Activated naive CD8-positive, alpha-beta T cell treated with anti-CD3 and anti-CD28 coated beads, Interleukin-2, amount 50 U/mL, for 24 hours (primary cell): ENCODE results near the gene KLHL6.
"Not testable (repeated sequence)": the region's sequence is repeated elsewhere in the genome, so short reads cannot be mapped to it uniquely, and the experiment has no call there.

ENCODE experiments used
- ATAC-seq: fragments of 150-1000 bp; cut with Tn5 transposase; one replicate; pipeline ENCODE4 v1.10.0; 2021
- DNase-seq: peaks from one replicate; pipeline ENCODE4 v3.0.0; 2021
- H3K27ac Mint-ChIP-seq: one replicate; pipeline ENCODE4 v1.8.0; 2021; ENCODE audit warnings: mild to moderate bottlenecking, mixed read lengths
- H3K27me3 Mint-ChIP-seq: one replicate; pipeline ENCODE4 v1.8.0; 2021; ENCODE audit warnings: mixed read lengths
- H3K36me3 Mint-ChIP-seq: one replicate; pipeline ENCODE4 v1.8.0; 2021; ENCODE audit warnings: low read depth, mixed read lengths
- H3K4me1 Mint-ChIP-seq: one replicate; pipeline ENCODE4 v1.8.0; 2021; ENCODE audit warnings: mixed read lengths
- H3K4me3 Mint-ChIP-seq: one replicate; pipeline ENCODE4 v1.8.0; 2021; ENCODE audit warnings: mild to moderate bottlenecking, moderate library complexity, mixed read lengths
- H3K9me3 Mint-ChIP-seq: one replicate; pipeline ENCODE4 v1.8.0; 2021; ENCODE audit warnings: mixed read lengths

KLHL6 gene

GRCh38 chr3:183579967-183580900 lies 24.7 kb upstream of the KLHL6 start:
- no peak for ATAC-seq
- Mint-ChIP-seq H3K4me1 (peaks cover 11% of the 10 kb centered on the region), H3K27me3 (no peaks in the 10 kb centered on the region), H3K27ac (no peak overlapping the region), H3K9me3 (no peaks in the 10 kb centered on the region), H3K36me3 (no peaks in the 10 kb centered on the region), H3K4me3 (no peak overlapping the region)
- no peak for DNase-seq

GRCh38 chr3:183578179-183578578 lies 22.7 kb upstream of the KLHL6 start:
- H3K4me3 Mint-ChIP-seq, result no peak overlapping the region
- no peaks in the 10 kb centered on the region for H3K9me3 Mint-ChIP-seq
- no peak overlapping the region for H3K27ac Mint-ChIP-seq
- H3K27me3 Mint-ChIP-seq, result no peaks in the 10 kb centered on the region
- ATAC-seq, result no peak
- DNase-seq, result no peak
- H3K36me3 Mint-ChIP-seq, result no peaks in the 10 kb centered on the region
- H3K4me1 Mint-ChIP-seq, result peaks cover 11% of the 10 kb centered on the region

GRCh38 chr3:183577346-183577745 lies 21.8 kb upstream of the KLHL6 start:
- Mint-ChIP-seq H3K4me3 (no peak overlapping the region), H3K4me1 (peaks cover 11% of the 10 kb centered on the region), H3K27ac (no peak overlapping the region), H3K9me3 (no peaks in the 10 kb centered on the region), H3K27me3 (no peaks in the 10 kb centered on the region), H3K36me3 (no peaks in the 10 kb centered on the region)
- DNase-seq (no peak), ATAC-seq (no peak)

DNA sequence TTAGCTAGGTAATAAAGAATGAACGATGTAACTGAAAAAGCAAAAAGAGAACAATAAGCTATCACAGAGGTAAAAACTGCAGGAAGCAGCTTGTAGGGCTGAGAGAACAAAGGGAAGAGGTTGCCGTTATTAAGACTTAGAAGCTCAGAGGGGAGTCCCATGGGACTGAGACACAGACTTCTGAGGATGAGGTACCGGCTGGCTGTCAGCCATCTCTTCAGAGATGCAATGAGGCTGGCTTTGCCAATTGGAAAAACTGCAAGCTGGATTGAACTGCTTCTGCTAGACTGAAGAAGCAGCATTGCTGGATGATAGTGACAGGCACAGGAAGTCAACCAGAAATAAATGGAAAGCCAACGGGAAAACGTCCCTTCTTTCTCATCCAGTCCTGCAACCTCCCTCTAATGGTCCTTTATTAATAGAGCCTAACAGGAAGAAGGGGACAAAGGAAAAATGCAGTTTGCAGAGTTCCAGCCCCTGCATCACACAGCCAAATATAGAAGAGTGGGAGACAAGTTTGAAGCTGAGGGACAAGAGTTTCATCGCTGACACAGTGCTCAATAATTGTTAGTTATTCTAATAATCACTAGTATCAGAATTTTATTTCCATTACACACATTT lies 21.1 kb upstream of the KLHL6 start:
- Mint-ChIP-seq H3K4me1 (peaks cover 11% of the 10 kb centered on the region), H3K4me3 (no peak overlapping the region), H3K27me3 (no peaks in the 10 kb centered on the region)

DNA sequence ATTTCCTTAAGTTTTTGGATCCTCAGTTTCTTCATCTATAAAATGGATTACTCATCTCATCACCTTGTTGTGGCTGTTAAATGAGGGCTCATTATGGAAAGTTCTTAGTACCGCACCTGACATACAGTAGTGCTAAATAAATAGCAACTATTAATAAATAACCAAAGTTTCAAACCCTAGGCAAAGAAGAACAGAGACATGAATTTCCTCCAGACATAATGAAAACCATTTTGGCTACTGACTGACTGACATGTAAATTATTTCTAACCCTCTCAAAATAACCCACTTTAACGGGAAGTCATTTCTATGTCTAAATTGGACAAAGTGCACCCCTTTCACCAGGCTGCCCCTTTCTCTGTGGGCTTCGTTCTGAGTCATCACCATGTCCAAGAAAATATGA lies 17.4 kb upstream of the KLHL6 start:
- Mint-ChIP-seq H3K27ac (no peak overlapping the region), H3K27me3 (peaks cover 4% of the 10 kb centered on the region), H3K36me3 (no peaks in the 10 kb centered on the region), H3K9me3 (no peaks in the 10 kb centered on the region), H3K4me3 (no peak overlapping the region), H3K4me1 (peaks cover 5% of the 10 kb centered on the region)
- no peak for ATAC-seq
- no peak for DNase-seq

More for the DNA sequence above, 21.1 kb upstream of the KLHL6 start:
- no peaks in the 10 kb centered on the region for H3K9me3 Mint-ChIP-seq
- no peaks in the 10 kb centered on the region for H3K36me3 Mint-ChIP-seq
- ATAC-seq (no peak), DNase-seq (no peak)
- H3K27ac Mint-ChIP-seq, result no peak overlapping the region

- not testable (repeated sequence) for H3K36me3 Mint-ChIP-seq, H3K27me3 Mint-ChIP-seq, H3K9me3 Mint-ChIP-seq, ATAC-seq, DNase-seq, H3K27ac Mint-ChIP-seq, H3K4me1 Mint-ChIP-seq, H3K4me3 Mint-ChIP-seq
Measured at GRCh38 chr3:183570191-183570590, 14.7 kb upstream of the KLHL6 start.

DNA sequence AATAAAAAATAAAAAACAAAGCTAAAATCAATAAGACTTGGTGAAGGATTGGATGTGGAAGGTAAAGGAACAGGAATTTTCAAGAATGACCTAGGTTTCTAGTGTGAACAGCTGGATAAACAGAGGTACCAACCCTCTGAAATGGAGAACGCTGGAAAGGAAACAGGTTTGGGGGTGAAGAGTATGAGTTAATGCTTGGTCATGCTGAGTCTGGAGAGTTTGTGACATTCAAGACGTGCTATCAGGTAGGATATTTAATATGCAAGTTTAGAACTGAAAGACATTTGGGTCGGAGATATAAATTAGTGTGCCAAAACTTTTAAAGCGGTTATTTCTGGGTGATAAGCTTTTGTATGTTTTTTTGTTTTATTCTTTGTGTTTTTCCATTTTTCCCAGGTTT lies 11.4 kb upstream of the KLHL6 start:
- ATAC-seq (no peak), DNase-seq (no peak)
- peaks cover 8% of the 10 kb centered on the region for H3K4me1 Mint-ChIP-seq
- no peaks in the 10 kb centered on the region for H3K36me3 Mint-ChIP-seq
- H3K27me3 Mint-ChIP-seq, result peaks cover 4% of the 10 kb centered on the region
- H3K4me3 Mint-ChIP-seq, result no peak overlapping the region
- no peaks in the 10 kb centered on the region for H3K9me3 Mint-ChIP-seq
- no peak overlapping the region for H3K27ac Mint-ChIP-seq

DNA sequence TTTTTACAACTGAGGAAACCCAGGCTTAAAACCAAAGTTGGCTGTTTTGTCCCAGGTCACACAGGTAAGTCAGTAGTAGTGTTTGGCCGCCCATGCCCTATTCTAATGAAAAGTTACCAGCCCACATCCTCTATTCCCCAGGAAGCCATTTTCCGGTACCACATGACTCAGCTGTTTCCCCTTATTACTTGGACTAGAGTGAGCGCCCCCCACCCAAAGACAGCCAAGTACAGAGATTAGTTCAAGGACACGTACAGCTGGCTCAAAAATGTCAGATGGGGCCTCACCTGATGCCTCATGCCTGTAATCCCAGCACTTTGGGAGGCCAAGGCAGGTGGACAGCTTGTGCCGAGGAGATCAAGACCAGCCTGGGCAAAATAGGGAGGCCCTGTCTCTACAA lies 8.5 kb upstream of the KLHL6 start:
- ATAC-seq, result no peak
- Mint-ChIP-seq H3K9me3 (no peaks in the 10 kb centered on the region), H3K4me3 (no peak overlapping the region)

DNA sequence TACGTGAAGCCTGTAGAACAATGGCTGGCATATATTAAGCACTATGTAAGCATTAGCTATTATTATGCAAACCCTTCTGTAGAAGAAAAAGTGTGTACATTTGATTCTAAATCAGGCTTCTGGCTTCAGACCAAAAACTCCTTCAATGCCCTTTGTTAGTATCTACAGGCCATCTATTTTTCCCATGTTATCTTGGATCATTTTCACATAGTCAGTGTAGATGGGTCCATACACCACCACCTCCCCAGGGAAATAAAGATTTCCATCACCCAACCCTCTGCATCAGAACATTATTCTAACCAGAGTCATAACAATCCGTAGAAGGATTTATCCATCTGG lies 8.0 kb upstream of the KLHL6 start:
- H3K27ac Mint-ChIP-seq, result no peak overlapping the region
- no peaks in the 10 kb centered on the region for H3K9me3 Mint-ChIP-seq
- DNase-seq (no peak), ATAC-seq (no peak)
- no peaks in the 10 kb centered on the region for H3K36me3 Mint-ChIP-seq
- no peak overlapping the region for H3K4me3 Mint-ChIP-seq
- peaks cover 11% of the 10 kb centered on the region for H3K4me1 Mint-ChIP-seq
- H3K27me3 Mint-ChIP-seq, result no peaks in the 10 kb centered on the region

More for the DNA sequence above, 8.5 kb upstream of the KLHL6 start:
- no peak overlapping the region for H3K27ac Mint-ChIP-seq
- DNase-seq, result no peak
- H3K27me3 Mint-ChIP-seq, result no peaks in the 10 kb centered on the region
- H3K36me3 Mint-ChIP-seq, result no peaks in the 10 kb centered on the region
- H3K4me1 Mint-ChIP-seq, result peaks cover 8% of the 10 kb centered on the region

GRCh38 chr3:183560607-183561006 lies 5.1 kb upstream of the KLHL6 start:
- no peaks in the 10 kb centered on the region for H3K36me3 Mint-ChIP-seq
- no peaks in the 10 kb centered on the region for H3K9me3 Mint-ChIP-seq
- H3K27ac Mint-ChIP-seq, result no peak overlapping the region

GRCh38 chr3:183558495-183558894 lies 3.0 kb upstream of the KLHL6 start:
- H3K9me3 Mint-ChIP-seq, result no peaks in the 10 kb centered on the region
- peaks cover 41% of the 10 kb centered on the region for H3K4me1 Mint-ChIP-seq
- H3K36me3 Mint-ChIP-seq, result peaks cover 6% of the 10 kb centered on the region
- no peak for ATAC-seq
- DNase-seq, result no peak
- H3K27me3 Mint-ChIP-seq, result no peaks in the 10 kb centered on the region
- H3K27ac Mint-ChIP-seq, result peak overlapping the region; percentile 63
- no peak overlapping the region for H3K4me3 Mint-ChIP-seq

More at GRCh38 chr3:183560607-183561006, 5.1 kb upstream of the KLHL6 start:
- Mint-ChIP-seq H3K4me1 (peaks cover 31% of the 10 kb centered on the region), H3K27me3 (no peaks in the 10 kb centered on the region), H3K4me3 (no peak overlapping the region)
- DNase-seq (no peak), ATAC-seq (no peak)

DNA sequence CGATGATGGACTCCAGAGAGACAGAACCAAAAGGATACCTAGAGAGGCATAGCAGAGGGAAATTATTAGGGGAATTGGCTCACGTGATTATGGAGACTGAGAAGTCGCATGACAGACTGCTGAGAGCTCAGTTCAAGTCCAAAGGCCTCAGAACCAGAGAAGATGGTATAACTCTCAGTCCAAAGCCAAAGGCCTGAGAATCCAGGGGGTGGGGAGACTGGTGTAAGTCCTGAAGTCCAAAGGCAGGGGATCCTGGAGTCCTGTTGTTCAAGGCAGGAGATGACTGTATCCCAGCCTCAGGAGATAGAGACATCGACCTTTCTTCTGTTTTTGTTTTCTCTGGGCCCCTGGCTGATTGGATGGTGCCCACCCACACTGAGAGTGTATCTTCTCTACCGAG lies 1.2 kb upstream of the KLHL6 start:
- ATAC-seq (no peak), DNase-seq (no peak)
- Mint-ChIP-seq H3K27ac (peak overlapping the region; percentile 99), H3K27me3 (no peaks in the 10 kb centered on the region), H3K4me1 (peaks cover 56% of the 10 kb centered on the region), H3K36me3 (peaks cover 13% of the 10 kb centered on the region), H3K9me3 (no peaks in the 10 kb centered on the region), H3K4me3 (no peak overlapping the region)

GRCh38 chr3:183554377-183554776 lies 1.1 kb downstream of the KLHL6 start:
- DNase-seq, result no peak
- Mint-ChIP-seq H3K9me3 (no peaks in the 10 kb centered on the region), H3K27me3 (no peaks in the 10 kb centered on the region), H3K27ac (peak overlapping the region; percentile 99), H3K36me3 (peaks cover 27% of the 10 kb centered on the region), H3K4me3 (peak overlapping the region; percentile 96), H3K4me1 (peaks cover 79% of the 10 kb centered on the region)
- ATAC-seq, result peak; percentile 72

DNA sequence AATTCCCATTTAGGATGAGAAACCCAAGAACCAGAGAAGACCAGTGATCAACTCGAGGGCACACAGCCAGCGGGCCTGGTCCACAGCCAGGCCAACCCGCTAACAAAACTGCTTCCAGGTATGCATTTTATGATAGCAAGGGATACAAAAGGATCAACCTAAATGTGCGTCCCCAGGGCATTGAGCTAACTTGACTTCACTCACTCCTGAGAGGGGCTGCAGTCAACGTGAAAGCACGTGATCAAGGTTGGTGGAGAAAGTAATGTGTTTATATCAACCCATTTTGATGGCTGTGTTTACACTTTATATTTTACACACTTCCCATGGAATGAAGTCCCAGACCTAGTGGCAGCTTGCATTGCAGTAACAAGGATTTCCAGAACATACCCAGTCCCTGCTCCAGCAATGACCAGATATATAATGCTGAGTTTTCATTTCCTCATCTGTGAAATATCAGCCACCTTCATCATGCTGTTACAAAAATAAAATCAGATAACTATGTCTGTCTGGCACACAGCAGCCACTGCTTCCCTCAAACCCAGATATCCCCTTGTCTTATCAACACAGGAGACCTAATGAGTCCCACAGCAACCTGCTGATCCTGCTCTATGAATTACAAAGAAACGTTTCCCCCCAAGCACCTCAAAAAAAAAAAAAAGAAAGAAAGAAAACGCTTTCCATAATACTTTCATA lies 2.0 kb downstream of the KLHL6 start:
- peak overlapping the region; percentile 99 for H3K27ac Mint-ChIP-seq

GRCh38 chr3:183551930-183552329 lies 3.6 kb downstream of the KLHL6 start:
- H3K36me3 Mint-ChIP-seq, result peaks cover 34% of the 10 kb centered on the region

More for the DNA sequence above, 2.0 kb downstream of the KLHL6 start:
- Mint-ChIP-seq H3K9me3 (no peaks in the 10 kb centered on the region), H3K27me3 (no peaks in the 10 kb centered on the region), H3K4me1 (peaks cover 80% of the 10 kb centered on the region), H3K4me3 (peak overlapping the region; percentile 96), H3K36me3 (peaks cover 27% of the 10 kb centered on the region)
- no peak for ATAC-seq
- no peak for DNase-seq

More at GRCh38 chr3:183551930-183552329, 3.6 kb downstream of the KLHL6 start:
- DNase-seq, result no peak
- Mint-ChIP-seq H3K4me1 (peaks cover 83% of the 10 kb centered on the region), H3K27ac (peak overlapping the region; percentile 99), H3K4me3 (peak overlapping the region; percentile 96), H3K27me3 (no peaks in the 10 kb centered on the region), H3K9me3 (no peaks in the 10 kb centered on the region)
- no peak for ATAC-seq
